Stimulated activated CD4-positive, alpha-beta T cell treated with anti-CD3 and anti-CD28 coated beads, TNF-alpha, amount 100 ng/mL, for 48 hours (primary cell): ENCODE data around the gene FHAD1.

Experiments
- DNase-seq, 3 donors: peaks; one replicate each; pipeline ENCODE4 v3.0.0-alpha.2; 2020; ENCODE audit warnings: low read depth in 3 of 3

Gene FHAD1

GRCh38 chr1:15325375-15326085 lies 78.5 kb downstream of the FHAD1 start:
- no peak for DNase-seq

- DNase-seq, result no peak
Observed at GRCh38 chr1:15326691-15327588, 79.9 kb downstream of the FHAD1 start.

- DNase-seq, result no peak
Observed at GRCh38 chr1:15328351-15329103, 81.5 kb downstream of the FHAD1 start.

GRCh38 chr1:15329104-15329820 lies 82.2 kb downstream of the FHAD1 start:
- no peak for DNase-seq

GRCh38 chr1:15330028-15330427 lies 83.0 kb downstream of the FHAD1 start:
- no peak for DNase-seq

- DNase-seq, result no peak
Observed at GRCh38 chr1:15331180-15331579, 84.2 kb downstream of the FHAD1 start.

GRCh38 chr1:15331734-15332133 lies 84.7 kb downstream of the FHAD1 start:
- no peak for DNase-seq

GRCh38 chr1:15332525-15332924 lies 85.5 kb downstream of the FHAD1 start:
- DNase-seq, result no peak

- no peak for DNase-seq
Observed at GRCh38 chr1:15332952-15333715, 86.1 kb downstream of the FHAD1 start.

GRCh38 chr1:15334995-15335394 lies 88.0 kb downstream of the FHAD1 start:
- no peak for DNase-seq

- no peak for DNase-seq
Observed at GRCh38 chr1:15336866-15337265, 89.8 kb downstream of the FHAD1 start.

- DNase-seq, result no peak
Observed at GRCh38 chr1:15337656-15338402, 90.8 kb downstream of the FHAD1 start.

GRCh38 chr1:15339570-15339969 lies 92.5 kb downstream of the FHAD1 start:
- no peak for DNase-seq

- no peak for DNase-seq
Observed at GRCh38 chr1:15341228-15341627, 94.2 kb downstream of the FHAD1 start.

GRCh38 chr1:15341634-15342407 lies 94.8 kb downstream of the FHAD1 start:
- no peak for DNase-seq

- DNase-seq, result no peak
Observed at GRCh38 chr1:15342408-15342967, 95.5 kb downstream of the FHAD1 start.

GRCh38 chr1:15343099-15343498 lies 96.1 kb downstream of the FHAD1 start:
- DNase-seq, result no peak

GRCh38 chr1:15343729-15344128 lies 96.7 kb downstream of the FHAD1 start:
- DNase-seq, result no peak

GRCh38 chr1:15344380-15344779 lies 97.4 kb downstream of the FHAD1 start:
- DNase-seq, result no peak
